22Rv1 (cell line): Measurements from ENCODE around the gene MYH16.
"Not testable (repeated sequence)": the region's sequence is repeated elsewhere in the genome, so short reads cannot be mapped to it uniquely, and the experiment has no call there.

ENCODE experiments used
- H3K27ac ChIP-seq: fragments of 450-650 bp; 2 replicates; pipeline ENCODE4 v1.5.1; 2017
- CTCF ChIP-seq: fragments of 450-650 bp; IDR thresholded peaks from 2 replicates; pipeline ENCODE4 v1.5.1; 2017; ENCODE audit warnings: mild to moderate bottlenecking
- ZFX ChIP-seq: fragments of 450-650 bp; IDR thresholded peaks from 2 replicates; pipeline ENCODE4 v1.6.1; 2017; ENCODE audit warnings: antibody characterized with exemption, borderline replicate concordance

MYH16 gene

GRCh38 chr7:99260395-99260794 lies 12.2 kb upstream of the MYH16 start:
- no peak for TF ChIP-seq CTCF
- no peak for TF ChIP-seq ZFX
- H3K27ac ChIP-seq, result no peak overlapping the region

GRCh38 chr7:99261646-99262045 lies 11.0 kb upstream of the MYH16 start:
- TF ChIP-seq ZFX (no peak), CTCF (no peak)
- no peak overlapping the region for H3K27ac ChIP-seq

- no peak overlapping the region for H3K27ac ChIP-seq
- no peak for TF ChIP-seq CTCF
- TF ChIP-seq ZFX, result no peak
These were observed 6.7 kb upstream of the MYH16 start for GRCh38 chr7:99265848-99266480.

- TF ChIP-seq ZFX, result no peak
- TF ChIP-seq CTCF, result no peak
- no peak overlapping the region for H3K27ac ChIP-seq
These were observed 5.2 kb upstream of the MYH16 start for GRCh38 chr7:99267481-99267840.

GRCh38 chr7:99267841-99268576 lies 4.6 kb upstream of the MYH16 start:
- H3K27ac ChIP-seq, result no peak overlapping the region

GRCh38 chr7:99268577-99268908 lies 4.1 kb upstream of the MYH16 start:
- no peak overlapping the region for H3K27ac ChIP-seq
- TF ChIP-seq ZFX (no peak), CTCF (no peak)

More at GRCh38 chr7:99267841-99268576, 4.6 kb upstream of the MYH16 start:
- TF ChIP-seq ZFX, result no peak
- no peak for TF ChIP-seq CTCF

GRCh38 chr7:99270702-99271101 lies 1.9 kb upstream of the MYH16 start:
- no peak overlapping the region for H3K27ac ChIP-seq
- TF ChIP-seq CTCF (no peak), ZFX (no peak)

GRCh38 chr7:99273561-99273960 lies 922 bp downstream of the MYH16 start:
- H3K27ac ChIP-seq, result not testable (repeated sequence)

- not testable (repeated sequence) for H3K27ac ChIP-seq
These were observed 2.3 kb downstream of the MYH16 start for GRCh38 chr7:99274908-99275307.
